NB4 (cell line): ENCODE results near the gene TMEM164.

ENCODE experiments used
- DNase-seq: peaks from one replicate; pipeline ENCODE4 v3.0.0; 2010; ENCODE audit warnings: low read depth
- H3K4me3 ChIP-seq: one replicate; pipeline ENCODE4 v1.5.1; 2011; ENCODE audit warnings: mild to moderate bottlenecking, low read depth, low read length, moderate library complexity
- CTCF ChIP-seq: IDR thresholded peaks from one replicate; pipeline ENCODE4 v1.5.1; 2012; ENCODE audit warnings: low read depth, low read length
- MAX ChIP-seq: IDR thresholded peaks from 2 replicates; pipeline ENCODE4 v1.6.1; 2011; ENCODE audit warnings: low read depth, low read length
- MYC ChIP-seq: IDR thresholded peaks from 2 replicates; pipeline ENCODE4 v1.6.1; 2011; ENCODE audit warnings: low read depth, low read length
- POLR2A ChIP-seq: IDR thresholded peaks from 2 replicates; pipeline ENCODE4 v1.6.1; 2011; ENCODE audit warnings: mild to moderate bottlenecking; ENCODE audit not compliant: insufficient read length; ENCODE audit errors: extremely low read depth

TMEM164 gene

GRCh38 chrX:110089656-110090403 lies 86.9 kb downstream of the TMEM164 start:
- DNase-seq, result peak; percentile 82
- TF ChIP-seq MAX, result no peak
- TF ChIP-seq MYC, result no peak
- TF ChIP-seq POLR2A, result no peak
- TF ChIP-seq CTCF, result no peak

GRCh38 chrX:110097920-110098319 lies 95.0 kb downstream of the TMEM164 start:
- DNase-seq, result no peak
- no peak for TF ChIP-seq CTCF
- no peak for TF ChIP-seq MYC
- no peak for TF ChIP-seq MAX
- TF ChIP-seq POLR2A, result no peak
- no peak overlapping the region for H3K4me3 ChIP-seq

More at GRCh38 chrX:110089656-110090403, 86.9 kb downstream of the TMEM164 start:
- no peak overlapping the region for H3K4me3 ChIP-seq

- DNase-seq, result no peak
- TF ChIP-seq MYC (no peak), MAX (no peak), POLR2A (no peak), CTCF (no peak)
- H3K4me3 ChIP-seq, result no peak overlapping the region
Observed at GRCh38 chrX:110103344-110103743, 100.4 kb downstream of the TMEM164 start.

- TF ChIP-seq MAX, result no peak
- TF ChIP-seq MYC, result no peak
- TF ChIP-seq POLR2A, result no peak
- no peak for TF ChIP-seq CTCF
- H3K4me3 ChIP-seq, result no peak overlapping the region
- no peak for DNase-seq
Observed at GRCh38 chrX:110104078-110104477, 101.2 kb downstream of the TMEM164 start.

GRCh38 chrX:110108381-110108821 lies 105.5 kb downstream of the TMEM164 start:
- peak overlapping the region; percentile 44 for H3K4me3 ChIP-seq
- peak; percentile 83 for DNase-seq
- TF ChIP-seq POLR2A (no peak), MAX (no peak), CTCF (no peak), MYC (no peak)
